Midbrain (tissue), 1 donor: Measurements from ENCODE around the gene CDH22.

Source experiments
- DNase-seq: peaks from one replicate; lab custom pipeline; 2025; lab: John Stamatoyannopoulos, UW

The CDH22 gene

GRCh38 chr20:46267108-46268105, 40.9 kb downstream of the CDH22 start:
- DNase-seq = peak; percentile 24

GRCh38 chr20:46265539-46265938, 42.8 kb downstream of the CDH22 start:
- DNase-seq = no peak

- DNase-seq = no peak
Observed at GRCh38 chr20:46264391-46265266, 43.7 kb downstream of the CDH22 start.

GRCh38 chr20:46261456-46262253, 46.6 kb downstream of the CDH22 start:
- no peak for DNase-seq

- DNase-seq = no peak
Observed at GRCh38 chr20:46260936-46261454, 47.3 kb downstream of the CDH22 start.

GRCh38 chr20:46260480-46260879, 47.8 kb downstream of the CDH22 start:
- no peak for DNase-seq

GRCh38 chr20:46259260-46259859, 48.9 kb downstream of the CDH22 start:
- DNase-seq = no peak

GRCh38 chr20:46257887-46258286, 50.4 kb downstream of the CDH22 start:
- DNase-seq = no peak

GRCh38 chr20:46256293-46256692, 52.0 kb downstream of the CDH22 start:
- no peak for DNase-seq

- peak; percentile 3 for DNase-seq
Observed at GRCh38 chr20:46255440-46256104, 52.7 kb downstream of the CDH22 start.

GRCh38 chr20:46253391-46253790, 54.9 kb downstream of the CDH22 start:
- no peak for DNase-seq

GRCh38 chr20:46252352-46253091, 55.8 kb downstream of the CDH22 start:
- DNase-seq = no peak

- no peak for DNase-seq
Observed at GRCh38 chr20:46251211-46251673, 57.1 kb downstream of the CDH22 start.

- DNase-seq = no peak
Observed at GRCh38 chr20:46250772-46251171, 57.5 kb downstream of the CDH22 start.

- DNase-seq = no peak
Observed at GRCh38 chr20:46249671-46250070, 58.6 kb downstream of the CDH22 start.

- no peak for DNase-seq
Observed at GRCh38 chr20:46246559-46246958, 61.7 kb downstream of the CDH22 start.

- DNase-seq = no peak
Observed at GRCh38 chr20:46243707-46244628, 64.3 kb downstream of the CDH22 start.

GRCh38 chr20:46242390-46242789, 65.9 kb downstream of the CDH22 start:
- DNase-seq = no peak

GRCh38 chr20:46240881-46241280, 67.4 kb downstream of the CDH22 start:
- no peak for DNase-seq
